Naive thymus-derived CD4-positive, alpha-beta T cell (primary cell): ENCODE data around the gene ARL6IP1. TPM values are rescaled to one million over a fixed set of nuclear protein-coding genes. Genes with fewer than 3 reads are reported as not detected.
"Not testable (repeated sequence)": the region's sequence is repeated elsewhere in the genome, so short reads cannot be mapped to it uniquely, and the experiment has no call there.

Experiments used
- ATAC-seq: fragments of 150-1000 bp; cut with Tn5 transposase; 2 replicates; pipeline ENCODE4 v1.10.0; 2021; ENCODE audit warnings: mild to moderate bottlenecking, moderate library complexity
- CTCF ChIA-PET: fragments of 350-600 bp; sonication (Branson Sonifier 250); formaldehyde crosslinking; loops from one replicate; lab custom pipeline; 2021; ENCODE audit warnings: antibody characterized with exemption; lab: Charles Lee
- POLR2A ChIA-PET: fragments of 350-600 bp; sonication (Branson Sonifier 250); formaldehyde crosslinking; loops from one replicate; lab custom pipeline; 2021; ENCODE audit warnings: antibody characterized with exemption, inconsistent platforms; lab: Charles Lee
- DNase-seq, 9 donors: peaks; one replicate each; pipeline versions ENCODE4 v3.0.0 to v3.0.0-alpha.2; 2020 to 2022; ENCODE audit warnings: mixed read lengths in 1 of 9
- H3K27ac ChIP-seq: one replicate; pipeline ENCODE4 v1.7.0; 2013; ENCODE audit warnings: mild to moderate bottlenecking, low read depth, low read length, moderate library complexity
- H3K27me3 ChIP-seq, 2 donors: one replicate each; pipeline ENCODE4 v1.7.0; 2013; ENCODE audit warnings: low read length in 2 of 2, mild to moderate bottlenecking in 2 of 2, moderate library complexity in 2 of 2; ENCODE audit not compliant: control insufficient read depth in 2 of 2, insufficient read depth in 2 of 2
- H3K36me3 ChIP-seq, 3 experiments: 1 replicate in 2 of 3; 2 replicates in 1 of 3; pipeline ENCODE4 v1.7.0; 2013; ENCODE audit warnings: low read length in 3 of 3, mild to moderate bottlenecking in 3 of 3, moderate library complexity in 1 of 3; ENCODE audit not compliant: insufficient read depth in 3 of 3, control insufficient read depth in 2 of 3
- H3K4me1 ChIP-seq, 2 donors: one replicate each; pipeline ENCODE4 v1.7.0; 2013; ENCODE audit warnings: low read length in 2 of 2, mild to moderate bottlenecking in 2 of 2, moderate library complexity in 1 of 2; ENCODE audit not compliant: control insufficient read depth in 2 of 2, insufficient read depth in 2 of 2
- H3K4me3 ChIP-seq: 2 replicates; pipeline ENCODE4 v1.7.0; 2013; ENCODE audit warnings: mild to moderate bottlenecking, low read length
- H3K9me3 ChIP-seq, 3 experiments: 1 replicate in 2 of 3; 2 replicates in 1 of 3; pipeline ENCODE4 v1.7.0; 2013; ENCODE audit warnings: low read length in 3 of 3; ENCODE audit not compliant: control insufficient read depth in 2 of 3
- H3K27ac Mint-ChIP-seq, 9 donors: one replicate each; pipeline ENCODE4 v1.8.0; 2020 to 2022; ENCODE audit warnings: mixed read lengths in 9 of 9, mild to moderate bottlenecking in 8 of 9, moderate library complexity in 5 of 9, inconsistent platforms in 2 of 9
- H3K27me3 Mint-ChIP-seq, 5 donors: one replicate each; pipeline ENCODE4 v1.8.0; 2021 to 2022; ENCODE audit warnings: mixed read lengths in 5 of 5, mild to moderate bottlenecking in 1 of 5
- H3K36me3 Mint-ChIP-seq, 5 donors: one replicate each; pipeline ENCODE4 v1.8.0; 2020 to 2022; ENCODE audit warnings: mixed read lengths in 5 of 5, mild to moderate bottlenecking in 3 of 5, inconsistent platforms in 1 of 5
- H3K4me1 Mint-ChIP-seq, 7 donors: one replicate each; pipeline ENCODE4 v1.8.0; 2020 to 2022; ENCODE audit warnings: mixed read lengths in 7 of 7, mild to moderate bottlenecking in 3 of 7, inconsistent platforms in 1 of 7
- H3K4me3 Mint-ChIP-seq, 10 donors: one replicate each; pipeline ENCODE4 v1.8.0; 2020 to 2022; ENCODE audit warnings: mild to moderate bottlenecking in 10 of 10, mixed read lengths in 10 of 10, moderate library complexity in 6 of 10, inconsistent platforms in 2 of 10
- H3K9me3 Mint-ChIP-seq, 11 donors: one replicate each; pipeline ENCODE4 v1.8.0; 2020 to 2022; ENCODE audit warnings: mixed read lengths in 11 of 11, mild to moderate bottlenecking in 4 of 11, inconsistent platforms in 1 of 11, moderate library complexity in 1 of 11
- intact Hi-C, 2 donors: fragments of 100-400 bp; cut with micrococcal nuclease; formaldehyde crosslinking; loops; one replicate each; pipeline ENCODE4 v1.15.1; 2023
- polyA plus RNA-seq, 2 donors: library from polyadenylated mRNA; unstranded; fragments of 300-500 nt; fragmentation: Illumina TruSeq; gene quantifications; one replicate each; pipeline ENCODE4 v1.2.3, GENCODE V29; 2021
- total RNA-seq, 6 experiments: library from RNA in 5 of 6; stranded (reverse) in 5 of 6; gene quantifications; 1 replicate in 5 of 6; 2 replicates in 1 of 6; pipeline ENCODE4 v1.2.3 and lab custom pipeline; 2021 to 2026

ARL6IP1 gene
- total and polyA plus RNA-seq, 7 experiments from 2014 or later: 82.9 to 208 (median 102) TPM

DNA sequence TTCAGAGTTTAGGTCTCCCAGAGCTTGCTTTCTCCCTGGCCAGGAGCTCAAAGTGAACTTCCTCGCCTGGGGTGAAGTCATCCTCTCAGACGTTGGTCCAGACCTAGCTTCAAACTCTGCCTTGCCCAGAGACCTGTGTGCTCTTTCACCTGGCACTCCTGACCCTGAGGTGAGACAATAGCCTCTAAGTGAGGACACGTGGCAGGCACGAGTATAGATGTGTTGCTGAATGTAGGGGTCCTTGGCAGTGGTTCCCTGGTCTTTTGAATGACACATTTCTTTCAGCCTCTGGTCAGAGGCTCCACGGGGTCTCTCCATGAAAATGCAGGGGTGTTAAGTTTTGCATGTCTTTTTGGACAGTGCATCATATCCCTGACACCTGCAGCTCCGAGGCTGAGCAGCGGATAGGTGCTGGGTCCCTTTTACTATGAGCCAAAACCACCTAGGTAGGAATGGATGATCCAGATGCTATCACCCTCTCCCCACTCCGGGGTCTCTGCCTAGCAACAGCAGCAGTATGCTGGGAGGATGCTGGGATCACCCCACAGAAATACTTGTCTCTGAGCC, 20.8 kb downstream of the ARL6IP1 start:
- H3K9me3 Mint-ChIP-seq, CTCF ChIA-PET, H3K27ac Mint-ChIP-seq, H3K9me3 ChIP-seq, intact Hi-C loops, POLR2A ChIA-PET, H3K4me3 ChIP-seq, ATAC-seq, H3K27me3 Mint-ChIP-seq, H3K4me3 Mint-ChIP-seq, H3K27me3 ChIP-seq, DNase-seq, H3K27ac ChIP-seq: not testable (repeated sequence)
- peaks cover 12 to 24% (median 19%) of the 10 kb centered on the region in 7 donors for H3K4me1 Mint-ChIP-seq
- Histone ChIP-seq H3K36me3 (peaks cover 23 to 33% (median 26%) of the 10 kb centered on the region in 3 experiments), H3K4me1 (peaks cover 0 to 23% of the 10 kb centered on the region in 2 donors)
- H3K36me3 Mint-ChIP-seq: peaks cover 0 to 26% (median 24%) of the 10 kb centered on the region in 5 donors

DNA sequence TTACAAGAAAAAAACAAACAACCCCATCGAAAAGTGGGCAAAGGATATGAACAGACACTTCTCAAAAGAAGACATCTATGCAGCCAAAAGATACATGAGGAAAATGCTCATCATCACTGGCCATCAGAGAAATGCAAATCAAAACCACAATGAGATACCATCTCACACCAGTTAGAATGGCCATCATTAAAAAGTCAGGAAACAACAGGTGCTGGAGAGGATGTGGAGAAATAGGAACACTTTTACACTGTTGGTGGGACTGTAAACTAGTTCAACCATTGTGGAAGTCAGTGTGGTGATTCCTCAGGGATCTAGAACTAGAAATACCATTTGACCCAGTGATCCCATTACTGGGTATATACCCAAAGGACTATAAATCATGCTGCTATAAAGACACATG, 23.7 kb downstream of the ARL6IP1 start:
- POLR2A ChIA-PET, H3K27ac Mint-ChIP-seq, H3K27me3 Mint-ChIP-seq, H3K27me3 ChIP-seq, H3K36me3 Mint-ChIP-seq, DNase-seq, H3K4me3 ChIP-seq, intact Hi-C loops, CTCF ChIA-PET, H3K9me3 Mint-ChIP-seq, ATAC-seq, H3K4me1 ChIP-seq, H3K36me3 ChIP-seq, H3K9me3 ChIP-seq, H3K27ac ChIP-seq, H3K4me3 Mint-ChIP-seq, H3K4me1 Mint-ChIP-seq: not testable (repeated sequence)

DNA sequence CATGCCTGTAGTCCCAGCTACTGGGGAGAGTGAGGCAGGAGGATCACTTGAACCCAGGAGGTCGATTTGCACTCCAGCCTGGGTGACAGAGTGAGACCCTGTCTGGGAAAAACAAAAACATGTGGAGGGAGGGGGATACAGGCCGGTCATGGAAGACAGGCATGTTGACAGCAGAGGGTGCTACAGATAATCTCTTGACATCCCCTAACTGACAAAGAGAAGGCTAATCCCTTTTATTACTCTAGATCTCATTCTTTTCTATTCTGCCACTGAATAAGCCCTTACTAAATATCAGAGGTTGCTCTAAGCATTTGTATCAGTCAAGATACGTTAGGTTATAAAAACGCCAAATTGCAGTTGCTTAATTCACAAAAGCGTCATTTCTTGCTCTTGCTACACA, 25.0 kb downstream of the ARL6IP1 start:
- ATAC-seq, H3K27me3 Mint-ChIP-seq, H3K27ac ChIP-seq, H3K27ac Mint-ChIP-seq, CTCF ChIA-PET, H3K4me1 ChIP-seq, intact Hi-C loops, H3K4me3 Mint-ChIP-seq, H3K4me3 ChIP-seq, H3K4me1 Mint-ChIP-seq, H3K36me3 ChIP-seq, H3K9me3 Mint-ChIP-seq, POLR2A ChIA-PET, H3K9me3 ChIP-seq, H3K27me3 ChIP-seq, DNase-seq: not testable (repeated sequence)
- peaks cover 0 to 15% (median 3%) of the 10 kb centered on the region in 5 donors for H3K36me3 Mint-ChIP-seq

DNA sequence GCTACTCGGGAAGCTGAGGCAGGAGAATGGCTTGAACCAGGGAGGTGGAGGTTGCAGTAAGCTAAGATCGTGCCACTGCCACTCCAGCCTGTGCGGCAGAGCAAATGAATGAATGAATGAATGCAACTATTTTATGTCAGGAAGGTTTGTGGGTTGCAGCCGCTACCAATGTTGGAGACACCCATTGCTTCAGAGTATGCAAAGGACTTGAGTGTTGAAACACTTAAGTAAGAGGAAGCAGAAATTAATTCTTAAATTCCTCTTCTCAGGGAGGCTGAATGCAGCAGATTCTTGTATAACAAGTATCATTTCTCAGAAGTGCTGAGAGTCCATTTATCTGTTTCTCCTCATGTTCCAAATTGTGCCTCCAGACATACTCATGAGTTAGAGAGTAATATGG, 26.7 kb downstream of the ARL6IP1 start:
- DNase-seq, H3K9me3 ChIP-seq, H3K27ac Mint-ChIP-seq, H3K4me3 Mint-ChIP-seq, H3K4me1 Mint-ChIP-seq, POLR2A ChIA-PET, intact Hi-C loops, H3K4me3 ChIP-seq, H3K27ac ChIP-seq, ATAC-seq, H3K27me3 ChIP-seq, H3K36me3 ChIP-seq, H3K27me3 Mint-ChIP-seq, H3K4me1 ChIP-seq: not testable (repeated sequence)
- Mint-ChIP-seq H3K9me3 (peaks cover 0 to 13% (median 5%) of the 10 kb centered on the region in 11 donors), H3K36me3 (peaks cover 0 to 18% (median 6%) of the 10 kb centered on the region in 5 donors)
- CTCF ChIA-PET: interaction anchor here (0.6 kb wide), 1 partner anchor 1165 kb away, joined by 3 read pairs; no protein-coding TSS in a partner anchor

DNA sequence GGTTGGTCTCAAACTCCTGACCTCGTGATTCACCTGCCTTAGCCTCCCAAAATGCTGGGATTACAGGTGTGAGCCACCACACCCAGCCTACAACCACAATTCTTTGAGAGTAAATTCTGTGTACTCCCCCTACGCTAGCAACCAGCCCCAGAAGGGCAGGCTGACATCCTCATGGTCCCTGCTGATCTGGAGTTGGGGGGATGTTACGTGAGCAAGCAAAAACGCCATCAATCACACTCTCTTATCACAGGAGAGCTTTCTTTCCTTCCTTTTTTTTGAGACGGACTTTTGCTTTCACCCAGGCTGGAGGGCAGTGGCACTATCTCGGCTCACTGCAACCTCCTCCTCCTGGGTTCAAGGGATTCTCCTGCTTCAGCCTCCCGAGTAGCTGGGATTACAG, 29.2 kb downstream of the ARL6IP1 start:
- H3K4me1 ChIP-seq, H3K9me3 ChIP-seq, CTCF ChIA-PET, H3K4me3 Mint-ChIP-seq, POLR2A ChIA-PET, H3K27ac Mint-ChIP-seq, ATAC-seq, intact Hi-C loops, H3K27me3 ChIP-seq, H3K27me3 Mint-ChIP-seq, DNase-seq, H3K36me3 ChIP-seq, H3K27ac ChIP-seq, H3K4me3 ChIP-seq: not testable (repeated sequence)
- H3K36me3 Mint-ChIP-seq: peaks cover 0 to 19% (median 6%) of the 10 kb centered on the region in 5 donors
- peaks cover 6 to 12% (median 8%) of the 10 kb centered on the region in 7 donors for H3K4me1 Mint-ChIP-seq
- H3K9me3 Mint-ChIP-seq: peaks cover 0 to 13% (median 5%) of the 10 kb centered on the region in 11 donors

DNA sequence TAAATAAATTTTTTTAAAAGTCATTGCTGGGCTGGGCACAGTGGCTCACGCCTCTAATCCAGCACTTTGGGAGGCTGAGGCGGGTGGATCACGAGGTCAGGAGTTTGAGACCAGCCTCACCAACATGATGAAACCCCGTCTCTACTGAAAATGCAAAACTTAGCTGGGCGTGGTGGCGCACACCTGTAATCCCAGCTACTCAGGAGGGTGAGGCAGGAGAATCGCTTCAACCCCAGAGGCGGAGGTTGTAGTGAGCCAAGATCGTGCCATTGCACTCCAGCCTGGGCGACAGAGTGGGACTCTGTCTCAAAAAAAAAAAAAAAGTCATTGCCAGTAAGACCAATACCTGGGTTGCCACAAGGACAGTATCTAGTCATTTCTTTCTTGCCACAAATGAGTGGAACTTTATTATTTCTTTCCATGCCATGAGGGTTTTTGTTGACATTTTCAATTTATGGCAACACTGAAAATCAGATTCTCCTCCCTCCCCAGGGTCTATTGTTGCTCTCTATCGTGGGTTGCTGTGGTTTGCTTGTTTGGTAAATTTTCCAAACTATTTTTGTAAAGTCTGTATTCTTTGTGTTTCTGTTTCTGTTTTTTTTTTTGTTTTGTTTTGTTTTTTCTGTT, 30.9 kb downstream of the ARL6IP1 start:
- CTCF ChIA-PET: interaction anchor here (0.7 kb wide), 1 partner anchor 1984 kb away, joined by 3 read pairs; no protein-coding TSS in a partner anchor
- POLR2A ChIA-PET: interaction anchor here (1.0 kb wide), 1 partner anchor 29 kb away, joined by 3 read pairs; no protein-coding TSS in a partner anchor
- H3K27ac ChIP-seq, H3K27me3 Mint-ChIP-seq, H3K9me3 ChIP-seq, ATAC-seq, H3K4me1 ChIP-seq, DNase-seq, H3K36me3 ChIP-seq, H3K4me3 Mint-ChIP-seq, H3K4me3 ChIP-seq, intact Hi-C loops, H3K27me3 ChIP-seq: not testable (repeated sequence)
- Mint-ChIP-seq H3K36me3 (peaks cover 0 to 19% (median 4%) of the 10 kb centered on the region in 5 donors), H3K27ac (peak overlapping the region in 1 of 9 donors; percentile 47), H3K9me3 (peaks cover 0 to 13% (median 5%) of the 10 kb centered on the region in 11 donors), H3K4me1 (peaks cover 6 to 19% (median 8%) of the 10 kb centered on the region in 7 donors)
